Suprapubic skin (tissue), 4 donors: Measurements from ENCODE around the gene TLR10. TPM values are rescaled to one million over a fixed set of nuclear protein-coding genes. Genes with fewer than 3 reads are reported as not detected.
A peak's percentile ranks its signal among the peaks of the same experiment; 100 is the strongest.

ENCODE experiments used
- DNase-seq, 2 donors: peaks; one replicate each; pipeline ENCODE4 v3.0.0-alpha.2; 2019; ENCODE audit warnings: low spot score in 2 of 2
- H3K27ac ChIP-seq: fragments of 200-600 bp; sonication (generic); one replicate; pipeline ENCODE4 v1.5.1; 2019
- H3K27me3 ChIP-seq: fragments of 200-600 bp; sonication (generic); one replicate; pipeline ENCODE4 v1.5.1; 2019
- H3K36me3 ChIP-seq: fragments of 200-600 bp; sonication (generic); one replicate; pipeline ENCODE4 v1.5.1; 2019
- H3K4me1 ChIP-seq: fragments of 200-600 bp; sonication (generic); one replicate; pipeline ENCODE4 v1.5.1; 2019
- H3K4me3 ChIP-seq: fragments of 200-600 bp; sonication (generic); one replicate; pipeline ENCODE4 v1.5.1; 2019; ENCODE audit warnings: mild to moderate bottlenecking
- H3K9me3 ChIP-seq: fragments of 200-600 bp; sonication (generic); one replicate; pipeline ENCODE4 v1.5.1; 2019
- EP300 ChIP-seq: sonication (generic); formaldehyde crosslinking; IDR thresholded peaks from one replicate; pipeline ENCODE4 v1.6.1; 2017; ENCODE audit warnings: antibody characterized with exemption
- POLR2A ChIP-seq, 2 donors: fragments of 450-650 bp; IDR thresholded peaks; one replicate each; pipeline ENCODE4 v1.6.1; 2017; ENCODE audit warnings: antibody characterized with exemption in 2 of 2, mild to moderate bottlenecking in 2 of 2, moderate library complexity in 2 of 2
- POLR2AphosphoS5 ChIP-seq, 3 donors: sonication (generic); formaldehyde crosslinking; IDR thresholded peaks; one replicate each; pipeline ENCODE4 v1.6.1; 2017; ENCODE audit warnings: antibody characterized with exemption in 3 of 3
- WGBS: methylation state at CpG from one replicate; pipeline ENCODE4 v1.1.5; 2018; 5-methylcytosine and 5-hydroxymethylcytosine counted together
- total RNA-seq, 4 donors: library from RNA; depleted of rRNA; stranded (reverse); fragments of >200 nt; gene quantifications; one replicate each; pipeline ENCODE4 v1.1.0, GENCODE V29; 2016
- TF ChIP-seq, protein P1 (sequence below), 2 donors: fragments of 200-600 bp in 1 of 2; fragments of 450-650 bp in 1 of 2; sonication (generic) in 1 of 2; IDR thresholded peaks; one replicate each; pipeline ENCODE4 v1.5.1; 2016 to 2019; ENCODE audit warnings: antibody characterized with exemption in 2 of 2, mild to moderate bottlenecking in 1 of 2, moderate library complexity in 1 of 2

The TLR10 gene
- total RNA-seq, 4 donors from 2014 or later, result 0.16 to 0.17 TPM; not detected in 2

DNA sequence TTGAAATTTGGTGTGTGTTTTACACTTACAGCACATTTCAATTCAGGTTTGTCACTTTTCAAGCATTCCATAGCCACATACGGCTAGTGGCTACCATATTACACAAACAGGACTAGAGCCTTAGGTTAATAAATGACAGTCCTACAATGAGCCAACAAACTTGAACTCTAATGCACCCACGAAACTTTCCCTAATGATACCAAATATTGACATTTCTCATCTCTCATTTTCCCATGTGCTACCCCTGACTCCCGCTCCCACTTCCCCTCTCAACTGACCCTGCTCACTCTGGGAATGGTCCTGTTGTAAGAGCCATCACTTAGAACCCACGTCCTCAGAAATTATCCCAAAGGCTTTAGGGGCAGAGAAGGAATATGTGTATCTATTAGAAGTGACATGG is 4.9 kb upstream of the TLR10 start:
- TF ChIP-seq, protein P1, sequence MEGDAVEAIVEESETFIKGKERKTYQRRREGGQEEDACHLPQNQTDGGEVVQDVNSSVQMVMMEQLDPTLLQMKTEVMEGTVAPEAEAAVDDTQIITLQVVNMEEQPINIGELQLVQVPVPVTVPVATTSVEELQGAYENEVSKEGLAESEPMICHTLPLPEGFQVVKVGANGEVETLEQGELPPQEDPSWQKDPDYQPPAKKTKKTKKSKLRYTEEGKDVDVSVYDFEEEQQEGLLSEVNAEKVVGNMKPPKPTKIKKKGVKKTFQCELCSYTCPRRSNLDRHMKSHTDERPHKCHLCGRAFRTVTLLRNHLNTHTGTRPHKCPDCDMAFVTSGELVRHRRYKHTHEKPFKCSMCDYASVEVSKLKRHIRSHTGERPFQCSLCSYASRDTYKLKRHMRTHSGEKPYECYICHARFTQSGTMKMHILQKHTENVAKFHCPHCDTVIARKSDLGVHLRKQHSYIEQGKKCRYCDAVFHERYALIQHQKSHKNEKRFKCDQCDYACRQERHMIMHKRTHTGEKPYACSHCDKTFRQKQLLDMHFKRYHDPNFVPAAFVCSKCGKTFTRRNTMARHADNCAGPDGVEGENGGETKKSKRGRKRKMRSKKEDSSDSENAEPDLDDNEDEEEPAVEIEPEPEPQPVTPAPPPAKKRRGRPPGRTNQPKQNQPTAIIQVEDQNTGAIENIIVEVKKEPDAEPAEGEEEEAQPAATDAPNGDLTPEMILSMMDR (IDR thresholded peaks at IDR 0.05), result no peak
- no peak for TF ChIP-seq POLR2A (IDR thresholded peaks at IDR 0.05)
- no peak for TF ChIP-seq EP300
- TF ChIP-seq POLR2AphosphoS5 (IDR thresholded peaks at IDR 0.05), result no peak
- Histone ChIP-seq H3K4me1 (peaks cover 1% of the 10 kb centered on the region), H3K27ac (no peak overlapping the region), H3K36me3 (no peaks in the 10 kb centered on the region), H3K4me3 (no peak overlapping the region), H3K27me3 (no peaks in the 10 kb centered on the region), H3K9me3 (no peaks in the 10 kb centered on the region)
- no peak for DNase-seq
- 97% methylated on average over 4 of the region's 4 CpGs for WGBS

DNA sequence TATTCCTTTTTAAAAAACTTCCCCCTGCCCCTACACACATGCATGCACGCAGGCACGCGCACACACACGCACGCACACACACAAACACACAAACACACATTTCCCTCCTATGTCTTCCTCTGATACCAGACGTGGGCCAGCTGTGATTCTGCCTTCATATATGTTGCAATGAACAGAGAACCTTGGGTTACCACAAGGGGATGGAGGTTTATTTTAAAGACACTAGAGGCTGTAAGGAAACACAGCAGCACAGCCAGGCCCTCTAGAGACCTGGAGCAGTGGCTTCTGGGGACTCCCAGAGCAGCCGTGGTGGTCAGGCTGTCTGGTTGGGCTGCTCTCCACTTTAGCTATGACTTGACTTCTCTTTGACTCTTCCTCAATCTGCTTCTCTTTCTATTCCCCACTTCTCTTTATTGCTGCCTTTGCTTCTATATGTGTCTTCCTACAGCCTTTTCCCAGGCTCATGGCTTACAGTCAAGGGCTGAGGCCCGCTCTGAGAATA is 3.2 kb upstream of the TLR10 start:
- Histone ChIP-seq H3K27ac (no peak overlapping the region), H3K4me1 (peaks cover 3% of the 10 kb centered on the region), H3K4me3 (no peak overlapping the region), H3K27me3 (no peaks in the 10 kb centered on the region), H3K36me3 (no peaks in the 10 kb centered on the region), H3K9me3 (no peaks in the 10 kb centered on the region)
- no peak for DNase-seq
- WGBS, result 88% methylated on average over 8 of the region's 8 CpGs
- TF ChIP-seq, protein P1 (IDR thresholded peaks at IDR 0.05), result no peak
- TF ChIP-seq EP300 (no peak), POLR2AphosphoS5 (IDR thresholded peaks at IDR 0.05) (no peak), POLR2A (IDR thresholded peaks at IDR 0.05) (no peak)

- no peaks in the 10 kb centered on the region for H3K9me3 ChIP-seq
- TF ChIP-seq POLR2A (IDR thresholded peaks at IDR 0.05) (no peak), EP300 (no peak), POLR2AphosphoS5 (IDR thresholded peaks at IDR 0.05) (no peak)
- peaks cover 3% of the 10 kb centered on the region for H3K4me1 ChIP-seq
- H3K4me3 ChIP-seq, result no peak overlapping the region
- DNase-seq, result no peak
- 49% methylated on average over 6 of the region's 6 CpGs for WGBS
- H3K27me3 ChIP-seq, result no peaks in the 10 kb centered on the region
- H3K36me3 ChIP-seq, result no peaks in the 10 kb centered on the region
- no peak overlapping the region for H3K27ac ChIP-seq
These were observed 2.4 kb upstream of the TLR10 start for GRCh38 chr4:38785041-38785790.

GRCh38 chr4:38784141-38784540 is 1.4 kb upstream of the TLR10 start:
- H3K36me3 ChIP-seq, result no peaks in the 10 kb centered on the region
- no peaks in the 10 kb centered on the region for H3K27me3 ChIP-seq
- no peak overlapping the region for H3K4me3 ChIP-seq
- no peak overlapping the region for H3K27ac ChIP-seq
- H3K4me1 ChIP-seq, result peaks cover 3% of the 10 kb centered on the region
- no peaks in the 10 kb centered on the region for H3K9me3 ChIP-seq
- 94% methylated on average over 3 of the region's 4 CpGs for WGBS
- no peak for DNase-seq
- TF ChIP-seq, protein P1 (IDR thresholded peaks at IDR 0.05), result no peak
- TF ChIP-seq EP300 (no peak), POLR2AphosphoS5 (IDR thresholded peaks at IDR 0.05) (no peak), POLR2A (IDR thresholded peaks at IDR 0.05) (no peak)

DNA sequence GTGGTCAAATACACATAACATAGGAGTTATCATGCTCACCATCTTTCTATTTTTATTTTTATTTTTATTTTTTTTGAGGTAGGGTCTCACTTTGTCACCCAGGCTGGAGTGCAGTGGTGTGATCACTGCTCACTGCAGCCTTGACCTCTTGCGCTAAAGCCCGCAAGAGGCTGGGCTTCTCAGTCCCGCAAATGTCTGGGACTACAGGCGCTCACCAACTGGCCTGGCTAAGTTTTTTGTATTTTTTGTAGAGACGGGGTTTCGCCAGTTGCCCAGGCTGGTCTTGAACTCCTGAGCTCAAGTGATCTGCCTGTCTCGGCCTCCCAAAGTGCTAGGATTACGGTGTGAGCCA is 295 bp upstream of the TLR10 start:
- WGBS, result 85% methylated on average over 8 of the region's 8 CpGs
- no peak overlapping the region for H3K4me3 ChIP-seq
- peaks cover 3% of the 10 kb centered on the region for H3K4me1 ChIP-seq
- no peak for TF ChIP-seq POLR2AphosphoS5 (IDR thresholded peaks at IDR 0.05)
- TF ChIP-seq, protein P1 (IDR thresholded peaks at IDR 0.05), result peak in 1 of 2 donors; percentile 11
- no peaks in the 10 kb centered on the region for H3K36me3 ChIP-seq
- no peaks in the 10 kb centered on the region for H3K9me3 ChIP-seq
- no peak overlapping the region for H3K27ac ChIP-seq
- no peaks in the 10 kb centered on the region for H3K27me3 ChIP-seq
- no peak for DNase-seq
